ENCODE results near the gene SLC35B2. TPM values are rescaled to one million over a fixed set of nuclear protein-coding genes. Genes with fewer than 3 reads are reported as not detected.

Gene SLC35B2
- 105 TPM for total RNA-seq (2021; ENCODE audit: unreplicated experiment)
- polyA plus RNA-seq (2012; ENCODE audit: insufficient read length): 114 TPM
- Bru-seq, nascent RNA: percentile 80 among the genes with signal in this experiment
- percentile 92 among the genes with signal in this experiment for BruChase-seq, experiment 1, labeled RNA remaining after a 2-hour chase
- percentile 97 among the genes with signal in this experiment for BruChase-seq, experiment 2, labeled RNA remaining after a 6-hour chase
- long read RNA-seq, transcript SLC35B2-207 (4 exons, 2,063 nt): minor isoform, 6 of 358 reads
- long read RNA-seq, transcript SLC35B2-201 (3 exons, 1,898 nt): minor isoform, 14 of 358 reads
- long read RNA-seq, transcript SLC35B2-202 (4 exons, 2,043 nt): major isoform, 296 of 358 reads
- long read RNA-seq, partial matches to known transcripts: 28 of 358 reads
- long read RNA-seq, other reads (novel, unspliced or antisense): 11 of 358 reads

DNA sequence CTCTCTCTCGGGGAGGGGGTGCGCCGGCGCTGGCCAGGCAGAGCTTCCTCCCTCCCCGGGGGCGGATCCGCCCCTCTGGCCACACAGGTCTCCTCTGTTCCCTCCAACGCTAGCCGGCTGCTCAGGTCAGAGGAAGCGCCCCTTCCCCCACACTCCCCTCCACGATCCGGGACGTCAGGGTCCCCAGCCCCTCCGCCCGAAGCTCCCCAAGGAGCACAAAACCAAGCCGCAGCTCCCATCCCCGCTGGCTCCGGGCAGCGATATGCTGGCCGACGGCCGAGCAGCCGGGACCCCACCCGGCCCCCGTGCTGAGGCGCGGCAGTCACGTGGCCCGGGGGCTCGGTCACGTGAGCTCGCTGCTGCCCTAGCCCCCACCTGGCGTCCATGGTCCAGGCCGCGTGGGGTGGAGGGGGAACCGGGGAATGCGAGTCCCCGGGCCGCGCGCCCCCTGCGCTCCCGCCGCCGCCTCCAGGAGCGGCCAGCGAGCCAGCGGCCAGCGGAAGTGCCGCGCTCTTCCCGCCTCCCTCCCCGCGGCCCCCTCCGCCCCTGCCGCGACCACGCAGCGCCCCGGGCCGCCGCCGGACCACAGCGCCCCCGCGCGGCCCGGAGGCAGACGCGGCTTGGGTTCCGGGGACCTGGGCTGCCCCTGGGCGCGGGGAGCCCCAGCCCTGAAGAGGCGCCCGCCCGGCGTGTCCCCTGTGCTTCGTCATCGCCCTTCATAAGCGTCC is at the start of gene SLC35B2:
TSS of gene SLC35B2 (minus strand) at position 504 of the 728 bp plus-strand sequence. CDS start at position 386, 118 bp downstream.
- Histone ChIP-seq H3K4me3 (ENCODE audit: low read depth in 2 of 2, low read length in 2 of 2) (peak within 1 kb of the TSS; percentile 87 to 95), H3K9me3 (ENCODE audit: control insufficient read depth, insufficient read depth, low read depth, low read length) (no peaks in the 10 kb centered on the region), H3K36me3 (ENCODE audit: control insufficient read depth, insufficient read depth, low read length) (peaks cover 17% of the 10 kb centered on the region), H3K4me1 (ENCODE audit: control insufficient read depth, insufficient read depth, low read length) (peaks cover 42% of the 10 kb centered on the region), H3K27ac (ENCODE audit: low read length) (peak within 1 kb of the TSS; percentile 83), H3K27me3 (ENCODE audit: control insufficient read depth, insufficient read depth, low read length) (no peaks in the 10 kb centered on the region)
- ChIA-PET CTCF (interaction anchor here (0.7 to 1.3 kb wide), 2 partner anchors 31 to 85 kb away, joined by 4 to 5 read pairs; no protein-coding TSS in a partner anchor), POLR2A (interaction anchor here (0.5 to 0.8 kb wide), 4 partner anchors 9 to 752 kb away, joined by 3 to 13 read pairs (median 5); no protein-coding TSS in a partner anchor)
- BruUV-seq (replicated peaks): no TSS peak
- TF ChIP-seq TCF7L2 (IDR thresholded peaks at IDR 0.05; ENCODE audit: low read depth, low read length) (0 out of 2 replicates have a peak, but pooled peaks have one; percentile 8), POLR2AphosphoS5 (IDR thresholded peaks at IDR 0.05; ENCODE audit: low read depth, low read length) (peak; percentile 77), CTCF (IDR thresholded peaks at IDR 0.05) (peak; percentile 98), SIN3A (IDR thresholded peaks at IDR 0.05; ENCODE audit: borderline replicate concordance, insufficient read depth, low read depth, low read length) (peak; percentile 97)
- TF ChIP-seq, protein P1, sequence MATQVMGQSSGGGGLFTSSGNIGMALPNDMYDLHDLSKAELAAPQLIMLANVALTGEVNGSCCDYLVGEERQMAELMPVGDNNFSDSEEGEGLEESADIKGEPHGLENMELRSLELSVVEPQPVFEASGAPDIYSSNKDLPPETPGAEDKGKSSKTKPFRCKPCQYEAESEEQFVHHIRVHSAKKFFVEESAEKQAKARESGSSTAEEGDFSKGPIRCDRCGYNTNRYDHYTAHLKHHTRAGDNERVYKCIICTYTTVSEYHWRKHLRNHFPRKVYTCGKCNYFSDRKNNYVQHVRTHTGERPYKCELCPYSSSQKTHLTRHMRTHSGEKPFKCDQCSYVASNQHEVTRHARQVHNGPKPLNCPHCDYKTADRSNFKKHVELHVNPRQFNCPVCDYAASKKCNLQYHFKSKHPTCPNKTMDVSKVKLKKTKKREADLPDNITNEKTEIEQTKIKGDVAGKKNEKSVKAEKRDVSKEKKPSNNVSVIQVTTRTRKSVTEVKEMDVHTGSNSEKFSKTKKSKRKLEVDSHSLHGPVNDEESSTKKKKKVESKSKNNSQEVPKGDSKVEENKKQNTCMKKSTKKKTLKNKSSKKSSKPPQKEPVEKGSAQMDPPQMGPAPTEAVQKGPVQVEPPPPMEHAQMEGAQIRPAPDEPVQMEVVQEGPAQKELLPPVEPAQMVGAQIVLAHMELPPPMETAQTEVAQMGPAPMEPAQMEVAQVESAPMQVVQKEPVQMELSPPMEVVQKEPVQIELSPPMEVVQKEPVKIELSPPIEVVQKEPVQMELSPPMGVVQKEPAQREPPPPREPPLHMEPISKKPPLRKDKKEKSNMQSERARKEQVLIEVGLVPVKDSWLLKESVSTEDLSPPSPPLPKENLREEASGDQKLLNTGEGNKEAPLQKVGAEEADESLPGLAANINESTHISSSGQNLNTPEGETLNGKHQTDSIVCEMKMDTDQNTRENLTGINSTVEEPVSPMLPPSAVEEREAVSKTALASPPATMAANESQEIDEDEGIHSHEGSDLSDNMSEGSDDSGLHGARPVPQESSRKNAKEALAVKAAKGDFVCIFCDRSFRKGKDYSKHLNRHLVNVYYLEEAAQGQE (IDR thresholded peaks at IDR 0.05; ENCODE audit: insufficient read depth in 1 of 2, low read depth in 2 of 2, low read length in 1 of 2): no peak
- DNase-seq (ENCODE audit: low read depth, low spot score): no peak
- in situ Hi-C loops (cut with HindIII; ENCODE audit: low pct_unique_long_range_greater_than_20kb, low sequenced_read_pairs) (no loop called here), intact Hi-C loops (cut with micrococcal nuclease; ENCODE audit: unreplicated experiment) (loop anchor here (10.0 kb wide), 1 partner anchor 162 kb away; no protein-coding TSS in a partner anchor)
- peak; percentile 75 for ATAC-seq

GRCh38 chr6:44306710-44307109 is 49.4 kb upstream of the SLC35B2 start:
- Histone ChIP-seq H3K27ac (ENCODE audit: low read length) (no peak overlapping the region), H3K4me1 (ENCODE audit: control insufficient read depth, insufficient read depth, low read length) (no peaks in the 10 kb centered on the region), H3K27me3 (ENCODE audit: control insufficient read depth, insufficient read depth, low read length) (no peaks in the 10 kb centered on the region), H3K36me3 (ENCODE audit: control insufficient read depth, insufficient read depth, low read length) (peaks cover 6% of the 10 kb centered on the region), H3K4me3 (ENCODE audit: low read depth in 2 of 2, low read length in 2 of 2) (no peak overlapping the region), H3K9me3 (ENCODE audit: control insufficient read depth, insufficient read depth, low read depth, low read length) (no peaks in the 10 kb centered on the region)
- DNase-seq (ENCODE audit: low read depth, low spot score) (no peak), ATAC-seq (no peak)
- no TSS peak for BruUV-seq (replicated peaks)
- TF ChIP-seq POLR2AphosphoS5 (IDR thresholded peaks at IDR 0.05; ENCODE audit: low read depth, low read length) (no peak), SIN3A (IDR thresholded peaks at IDR 0.05; ENCODE audit: borderline replicate concordance, insufficient read depth, low read depth, low read length) (no peak), TCF7L2 (IDR thresholded peaks at IDR 0.05; ENCODE audit: low read depth, low read length) (no peak), CTCF (IDR thresholded peaks at IDR 0.05) (no peak)
- TF ChIP-seq, protein P1 (IDR thresholded peaks at IDR 0.05; ENCODE audit: insufficient read depth in 1 of 2, low read depth in 2 of 2, low read length in 1 of 2): no peak
- CTCF ChIA-PET: no interaction called here
- intact Hi-C loops (cut with micrococcal nuclease; ENCODE audit: unreplicated experiment): no loop called here
- POLR2A ChIA-PET: no interaction called here
- in situ Hi-C loops (cut with HindIII; ENCODE audit: low pct_unique_long_range_greater_than_20kb, low sequenced_read_pairs): no loop called here

All from Panc1 (cell line).